ENCODE results near the gene AP1G2.

Gene AP1G2

DNA sequence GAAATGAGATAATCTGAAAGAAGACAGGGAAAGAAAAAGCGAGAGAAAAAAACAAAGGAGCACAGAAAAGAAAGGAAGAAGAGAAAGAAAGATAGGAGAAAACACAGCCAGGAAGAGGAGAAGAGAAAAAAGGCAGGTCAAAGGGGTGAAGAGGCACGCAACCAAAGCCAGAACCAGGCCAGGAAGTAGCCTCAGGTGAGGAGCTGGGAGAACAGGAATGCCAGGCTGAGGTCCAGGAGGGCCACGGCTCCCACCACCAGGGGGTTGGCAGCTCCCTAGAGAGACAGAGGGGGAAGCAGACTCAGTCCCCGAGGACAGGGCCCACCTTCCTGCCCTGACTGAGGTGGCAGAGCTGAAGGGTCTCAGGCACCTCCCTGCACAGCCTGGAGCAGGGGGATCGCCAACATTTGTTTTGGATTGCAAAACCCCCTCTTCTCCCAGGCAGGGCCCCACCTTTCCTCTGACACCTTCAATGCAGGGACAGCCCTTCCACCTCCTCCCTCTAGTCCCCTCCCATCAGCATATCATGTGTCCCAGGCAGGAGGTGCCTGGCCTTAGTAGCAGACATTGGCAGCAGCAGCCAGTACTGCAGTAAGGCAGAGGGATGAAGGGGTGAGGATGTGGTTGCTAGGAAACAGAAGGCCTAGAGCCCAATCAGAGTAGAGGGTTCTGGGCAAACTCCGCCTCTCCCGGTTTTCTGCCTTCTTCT is 2.0 kb upstream of the AP1G2 start:
- Histone ChIP-seq H3K4me1 (ENCODE audit: control insufficient read depth, insufficient read depth, low read length) (peaks cover 21% of the 10 kb centered on the region), H3K9ac (ENCODE audit: low read depth, low read length) (no peak overlapping the region), H3K27ac (ENCODE audit: low read depth, low read length) (no peak overlapping the region), H3K36me3 (ENCODE audit: control insufficient read depth, insufficient read depth, low read length) (peaks cover 17% of the 10 kb centered on the region), H3K27me3 (ENCODE audit: control insufficient read depth, insufficient read depth, low read length) (0 out of 2 replicates have a peak, but pooled peaks cover 3% of the 10 kb centered on the region), H3K9me3 (ENCODE audit: control insufficient read depth, insufficient read depth, low read length) (no peaks in the 10 kb centered on the region), H3K4me3 (ENCODE audit: low read depth, low read length) (no peak overlapping the region)

DNA sequence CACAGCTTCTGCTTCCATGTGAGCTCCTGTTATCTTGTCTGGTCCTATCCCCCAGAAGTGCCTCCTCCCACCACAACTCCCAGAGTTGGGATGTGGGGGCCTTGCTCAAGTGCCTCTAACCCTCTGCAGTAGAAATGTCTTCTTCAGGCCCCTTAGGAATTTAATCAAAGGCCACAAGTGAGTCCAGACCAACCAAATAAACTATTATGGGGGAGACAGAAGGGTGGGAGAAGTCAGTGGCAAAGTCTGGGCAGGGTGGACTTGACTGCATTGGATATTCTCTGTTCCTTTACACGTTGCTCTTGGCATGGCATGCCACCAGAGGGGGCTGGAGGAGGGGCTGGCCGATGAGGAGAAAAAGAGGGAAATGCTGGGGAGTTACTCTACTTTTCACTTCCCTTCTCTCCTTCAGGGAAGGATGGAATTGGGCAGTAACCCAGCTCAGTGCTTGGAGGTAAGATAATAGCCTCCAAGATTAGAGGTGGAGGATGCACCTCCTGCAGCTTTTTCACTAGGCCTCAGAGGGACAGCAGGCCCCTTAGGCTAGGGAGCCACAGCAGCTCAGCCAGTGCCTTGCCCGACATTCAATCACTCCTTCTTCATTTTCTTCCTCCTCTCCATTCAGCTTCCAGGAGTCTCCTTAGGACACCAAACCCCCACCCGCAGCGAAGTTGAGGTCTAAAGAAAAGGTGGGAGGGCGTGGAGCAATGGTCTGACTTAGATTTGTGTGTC is 1.2 kb upstream of the AP1G2 start:
- Histone ChIP-seq H3K4me3 (ENCODE audit: low read depth, low read length) (0 out of 2 replicates have a peak overlapping the region, but pooled peaks have one; percentile 73), H3K27ac (ENCODE audit: low read depth, low read length) (peak overlapping the region; percentile 16), H3K9ac (ENCODE audit: low read depth, low read length) (no peak overlapping the region), H3K9me3 (ENCODE audit: control insufficient read depth, insufficient read depth, low read length) (no peaks in the 10 kb centered on the region), H3K36me3 (ENCODE audit: control insufficient read depth, insufficient read depth, low read length) (peaks cover 25% of the 10 kb centered on the region), H3K27me3 (ENCODE audit: control insufficient read depth, insufficient read depth, low read length) (no peaks in the 10 kb centered on the region), H3K4me1 (ENCODE audit: control insufficient read depth, insufficient read depth, low read length) (peaks cover 21% of the 10 kb centered on the region)

DNA sequence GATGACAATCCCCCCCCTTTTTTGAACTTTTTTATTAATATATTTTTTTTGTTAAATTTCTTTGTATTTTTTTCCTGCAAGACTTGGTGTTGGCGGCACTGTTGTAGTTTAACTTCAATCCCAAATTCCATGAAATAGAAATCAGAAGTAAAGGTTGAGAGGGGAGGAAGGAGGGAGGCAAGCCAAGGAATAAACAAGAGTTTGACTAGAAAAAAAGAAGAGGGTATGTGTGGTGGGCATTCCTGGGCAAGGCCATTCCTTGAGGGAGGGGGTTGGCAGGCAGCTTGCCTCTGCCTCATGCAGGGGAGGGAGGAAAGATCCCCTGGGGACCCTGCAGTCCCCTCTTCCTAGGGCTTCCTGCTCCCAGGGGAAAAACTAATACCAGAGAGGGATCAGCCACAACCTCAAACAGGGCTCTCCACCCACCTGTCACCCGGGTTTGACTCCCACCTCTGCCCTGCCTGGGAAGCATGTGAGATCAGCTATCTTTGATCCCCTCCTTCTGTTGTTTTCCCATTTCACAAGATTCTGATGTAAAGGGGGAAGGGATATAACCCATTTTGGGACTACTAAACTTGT is 519 bp upstream of the AP1G2 start:
- peak overlapping the region; percentile 34 for H3K27ac ChIP-seq (ENCODE audit: low read depth, low read length)

DNA sequence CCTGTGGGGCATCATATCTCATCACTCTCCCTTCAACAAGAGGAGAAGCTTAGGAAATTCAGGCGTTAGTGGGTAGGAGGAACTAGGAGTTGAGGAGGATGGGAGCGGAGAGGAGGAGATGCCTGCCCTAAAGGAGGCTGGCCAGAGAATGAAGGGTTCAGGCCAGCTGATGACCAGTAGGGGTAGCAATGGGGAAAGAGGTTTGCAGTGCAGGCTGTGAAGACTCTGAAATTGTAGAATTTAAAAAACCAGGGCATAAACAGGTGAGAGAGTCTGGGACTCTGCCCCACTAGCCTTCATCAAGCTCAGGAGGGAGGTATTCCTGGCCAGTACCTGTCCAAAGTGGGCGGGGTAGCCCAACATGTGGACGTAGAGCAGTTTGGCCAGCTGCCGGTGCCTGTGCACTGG is 809 bp downstream of the AP1G2 start:
- peak overlapping the region; percentile 49 for H3K9ac ChIP-seq (ENCODE audit: low read depth, low read length)
- H3K4me3 ChIP-seq (ENCODE audit: low read depth, low read length): peak overlapping the region; percentile 73
- H3K27ac ChIP-seq (ENCODE audit: low read depth, low read length): no peak overlapping the region
- no peaks in the 10 kb centered on the region for H3K9me3 ChIP-seq (ENCODE audit: control insufficient read depth, insufficient read depth, low read length)
- H3K27me3 ChIP-seq (ENCODE audit: control insufficient read depth, insufficient read depth, low read length): no peaks in the 10 kb centered on the region
- peaks cover 41% of the 10 kb centered on the region for H3K36me3 ChIP-seq (ENCODE audit: control insufficient read depth, insufficient read depth, low read length)
- H3K4me1 ChIP-seq (ENCODE audit: control insufficient read depth, insufficient read depth, low read length): peaks cover 21% of the 10 kb centered on the region

More for the DNA sequence above, 519 bp upstream of the AP1G2 start:
- Histone ChIP-seq H3K27me3 (ENCODE audit: control insufficient read depth, insufficient read depth, low read length) (no peaks in the 10 kb centered on the region), H3K36me3 (ENCODE audit: control insufficient read depth, insufficient read depth, low read length) (peaks cover 31% of the 10 kb centered on the region), H3K4me3 (ENCODE audit: low read depth, low read length) (peak overlapping the region; percentile 73), H3K9ac (ENCODE audit: low read depth, low read length) (no peak overlapping the region; the same call in 1 of the 2 replicates), H3K9me3 (ENCODE audit: control insufficient read depth, insufficient read depth, low read length) (no peaks in the 10 kb centered on the region), H3K4me1 (ENCODE audit: control insufficient read depth, insufficient read depth, low read length) (peaks cover 21% of the 10 kb centered on the region)

DNA sequence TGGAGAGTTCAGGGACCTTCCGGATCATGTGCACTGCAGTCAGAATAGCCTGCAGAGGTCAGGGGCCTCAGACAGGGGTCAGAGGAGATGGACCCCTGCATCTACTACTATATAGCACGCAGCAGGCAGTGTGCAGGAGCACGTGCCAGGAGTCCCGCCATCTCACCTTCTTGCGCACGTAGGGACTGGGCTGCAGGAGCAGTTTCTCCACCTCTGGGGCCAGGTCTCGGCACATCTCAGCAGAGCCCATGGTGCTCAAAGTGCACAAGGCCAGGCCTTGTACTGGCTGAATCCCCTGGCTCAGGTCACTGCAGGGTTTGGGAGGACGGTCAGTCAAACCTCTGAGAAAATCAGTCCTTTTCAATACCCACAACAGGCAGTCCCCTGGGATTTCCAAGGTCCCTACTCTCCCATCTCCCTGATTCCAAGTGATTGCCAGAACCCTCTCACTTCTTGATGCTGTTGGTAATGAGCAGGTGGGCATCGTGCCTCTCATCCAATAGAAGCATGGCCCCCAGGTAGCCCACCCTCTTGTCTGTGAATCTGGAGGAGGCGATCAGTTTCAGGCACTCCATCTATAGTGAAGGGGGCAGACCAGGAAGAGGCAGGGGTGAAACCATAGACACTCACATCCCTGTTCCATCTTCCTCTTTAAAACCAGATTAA is 1.3 kb downstream of the AP1G2 start:
- Histone ChIP-seq H3K9ac (ENCODE audit: low read depth, low read length) (0 out of 2 replicates have a peak overlapping the region, but pooled peaks have one; percentile 49), H3K36me3 (ENCODE audit: control insufficient read depth, insufficient read depth, low read length) (peaks cover 47% of the 10 kb centered on the region)

DNA sequence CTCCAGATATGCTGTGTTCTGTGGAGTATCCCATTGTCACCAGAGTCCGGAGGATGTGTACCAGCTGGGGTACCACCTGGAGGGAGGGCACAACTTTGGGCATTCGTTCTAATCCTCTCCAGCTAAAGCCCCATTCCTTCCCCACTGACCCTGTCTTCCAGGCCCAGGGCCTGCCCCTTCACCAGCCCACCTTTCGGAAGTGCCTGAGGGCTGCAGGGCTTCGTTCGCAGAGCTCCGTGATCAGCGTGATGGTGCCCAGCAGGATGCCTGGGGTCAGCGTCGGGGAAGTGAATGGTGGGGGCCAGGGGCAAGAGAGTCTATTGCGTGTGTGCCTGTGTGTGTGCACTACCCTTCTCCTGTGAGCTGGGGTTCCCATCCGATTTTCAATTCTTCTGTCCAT is 2.0 kb downstream of the AP1G2 start:
- H3K4me1 ChIP-seq (ENCODE audit: control insufficient read depth, insufficient read depth, low read length): peaks cover 21% of the 10 kb centered on the region
- H3K27ac ChIP-seq (ENCODE audit: low read depth, low read length): no peak overlapping the region
- no peak overlapping the region for H3K4me3 ChIP-seq (ENCODE audit: low read depth, low read length)
- no peaks in the 10 kb centered on the region for H3K27me3 ChIP-seq (ENCODE audit: control insufficient read depth, insufficient read depth, low read length)
- H3K36me3 ChIP-seq (ENCODE audit: control insufficient read depth, insufficient read depth, low read length): peaks cover 53% of the 10 kb centered on the region
- no peak overlapping the region for H3K9ac ChIP-seq (ENCODE audit: low read depth, low read length)
- H3K9me3 ChIP-seq (ENCODE audit: control insufficient read depth, insufficient read depth, low read length): no peaks in the 10 kb centered on the region

More for the DNA sequence above, 1.3 kb downstream of the AP1G2 start:
- peak overlapping the region; percentile 73 for H3K4me3 ChIP-seq (ENCODE audit: low read depth, low read length)
- no peak overlapping the region for H3K27ac ChIP-seq (ENCODE audit: low read depth, low read length)
- H3K4me1 ChIP-seq (ENCODE audit: control insufficient read depth, insufficient read depth, low read length): peaks cover 21% of the 10 kb centered on the region
- no peaks in the 10 kb centered on the region for H3K9me3 ChIP-seq (ENCODE audit: control insufficient read depth, insufficient read depth, low read length)
- no peaks in the 10 kb centered on the region for H3K27me3 ChIP-seq (ENCODE audit: control insufficient read depth, insufficient read depth, low read length)

DNA sequence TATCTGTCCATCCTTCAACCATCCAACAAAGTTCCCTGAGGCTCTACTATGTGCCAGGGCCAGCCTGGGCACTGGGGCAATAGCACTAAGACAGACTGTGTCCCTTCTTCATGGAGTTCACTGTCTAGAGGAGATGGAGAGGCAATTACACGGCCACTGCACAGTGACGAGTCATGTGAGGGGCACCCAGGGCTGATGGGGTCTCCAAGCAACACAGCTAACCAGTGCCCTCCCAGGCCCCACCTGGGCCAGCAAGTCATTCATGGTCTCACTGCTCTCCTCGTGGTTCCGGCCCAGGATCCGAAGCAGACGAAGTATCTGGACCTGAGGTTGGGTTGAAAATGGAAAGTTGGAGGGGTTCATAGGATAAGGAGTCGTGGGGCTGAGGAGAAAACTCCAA is 2.7 kb downstream of the AP1G2 start:
- peaks cover 21% of the 10 kb centered on the region for H3K4me1 ChIP-seq (ENCODE audit: control insufficient read depth, insufficient read depth, low read length)
- H3K9ac ChIP-seq (ENCODE audit: low read depth, low read length): no peak overlapping the region
- H3K27me3 ChIP-seq (ENCODE audit: control insufficient read depth, insufficient read depth, low read length): no peaks in the 10 kb centered on the region
- H3K4me3 ChIP-seq (ENCODE audit: low read depth, low read length): no peak overlapping the region
- H3K36me3 ChIP-seq (ENCODE audit: control insufficient read depth, insufficient read depth, low read length): peaks cover 60% of the 10 kb centered on the region
- no peaks in the 10 kb centered on the region for H3K9me3 ChIP-seq (ENCODE audit: control insufficient read depth, insufficient read depth, low read length)
- no peak overlapping the region for H3K27ac ChIP-seq (ENCODE audit: low read depth, low read length)

DNA sequence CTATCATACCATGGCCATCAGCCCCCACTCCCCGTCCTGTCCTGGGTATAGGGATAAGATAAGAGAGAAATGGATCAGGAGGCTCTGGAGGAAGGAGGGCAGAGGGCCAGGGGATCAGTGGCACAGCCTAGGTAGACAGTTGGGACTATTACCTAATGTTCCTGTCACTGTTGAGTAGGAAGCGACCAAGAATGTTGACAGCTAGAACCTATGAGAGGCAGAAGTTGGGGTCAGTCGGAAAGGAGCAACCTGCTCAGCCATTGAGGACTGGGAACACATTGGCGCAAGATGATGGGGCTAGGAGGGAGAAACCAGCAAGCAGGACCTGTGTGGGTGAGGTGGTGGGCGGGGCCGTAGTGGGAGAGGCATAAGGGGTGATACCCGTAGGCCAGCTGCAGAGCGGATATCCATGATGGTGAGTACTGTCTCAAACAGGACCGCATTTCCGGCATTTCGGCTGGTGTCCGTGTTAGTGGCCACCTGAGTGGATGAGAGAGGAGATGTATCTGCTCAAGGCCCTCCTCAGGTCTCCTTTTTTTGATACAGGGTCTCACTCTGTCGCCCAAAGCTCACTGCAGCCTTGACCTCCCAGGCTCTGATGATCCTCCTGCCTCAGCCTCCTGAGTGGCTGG is 3.3 kb downstream of the AP1G2 start:
- Histone ChIP-seq H3K27ac (ENCODE audit: low read depth, low read length) (no peak overlapping the region), H3K4me1 (ENCODE audit: control insufficient read depth, insufficient read depth, low read length) (peaks cover 18% of the 10 kb centered on the region), H3K4me3 (ENCODE audit: low read depth, low read length) (no peak overlapping the region), H3K9me3 (ENCODE audit: control insufficient read depth, insufficient read depth, low read length) (no peaks in the 10 kb centered on the region), H3K36me3 (ENCODE audit: control insufficient read depth, insufficient read depth, low read length) (peaks cover 65% of the 10 kb centered on the region), H3K9ac (ENCODE audit: low read depth, low read length) (no peak overlapping the region), H3K27me3 (ENCODE audit: control insufficient read depth, insufficient read depth, low read length) (no peaks in the 10 kb centered on the region)

DNA sequence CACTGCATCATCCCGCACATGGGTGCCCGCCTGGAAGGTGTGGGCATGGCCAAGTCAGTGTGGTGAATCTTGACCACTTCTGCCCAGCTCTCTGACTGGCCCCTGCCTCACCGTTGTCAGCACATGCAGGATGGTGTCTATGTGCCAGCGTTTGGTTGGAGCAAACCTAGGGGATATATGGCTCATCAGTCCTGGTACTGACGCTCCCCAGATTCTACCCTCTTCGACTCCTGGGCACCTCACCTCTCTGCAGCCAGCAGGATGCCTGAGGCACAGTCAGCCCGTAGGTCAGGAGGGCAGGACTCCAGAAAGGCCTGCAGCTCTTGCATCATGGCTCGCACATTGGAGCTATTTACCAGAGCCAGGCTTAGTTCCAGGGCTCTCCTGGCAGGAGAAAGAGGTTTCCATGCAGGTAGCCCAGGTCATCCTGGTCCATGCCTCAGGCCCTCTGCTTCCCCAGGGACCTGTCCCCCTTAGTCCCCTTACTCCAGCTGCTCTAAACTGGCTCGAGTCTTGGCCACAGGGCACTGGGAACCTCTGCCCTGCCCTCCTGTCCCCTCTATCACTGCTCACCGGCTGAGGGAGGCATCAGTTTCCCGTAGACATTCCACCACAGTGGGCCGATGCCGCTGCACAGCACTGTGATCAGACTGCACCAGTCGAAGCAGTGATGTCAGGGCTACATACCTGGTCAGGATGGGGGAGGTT is 4.0 kb downstream of the AP1G2 start:
- no peaks in the 10 kb centered on the region for H3K27me3 ChIP-seq (ENCODE audit: control insufficient read depth, insufficient read depth, low read length)
- H3K4me3 ChIP-seq (ENCODE audit: low read depth, low read length): no peak overlapping the region
- peaks cover 18% of the 10 kb centered on the region for H3K4me1 ChIP-seq (ENCODE audit: control insufficient read depth, insufficient read depth, low read length)
- no peaks in the 10 kb centered on the region for H3K9me3 ChIP-seq (ENCODE audit: control insufficient read depth, insufficient read depth, low read length)
- no peak overlapping the region for H3K27ac ChIP-seq (ENCODE audit: low read depth, low read length)
- no peak overlapping the region for H3K9ac ChIP-seq (ENCODE audit: low read depth, low read length)
- H3K36me3 ChIP-seq (ENCODE audit: control insufficient read depth, insufficient read depth, low read length): peaks cover 72% of the 10 kb centered on the region
